Measurements from ENCODE around the gene DNAH6. TPM values are rescaled to one million over a fixed set of nuclear protein-coding genes. Genes with fewer than 3 reads are reported as not detected.

Gene DNAH6
- total and polyA plus RNA-seq, 2 of the 8 experiments (the other 6 are each of a cell fraction or from before 2014, with no cell fraction given), result 0.06 to 0.43 TPM

GRCh38 chr2:84732897-84733778 is 216.8 kb downstream of the DNAH6 start:
- 85% methylated on average over 6 of the region's 6 CpGs; no CpG with 5 or more reads in 1 of the 2 experiments for WGBS, 2 experiments (ENCODE audit: extremely low coverage in 1 of 2, insufficient coverage in 1 of 2, insufficient read length in 1 of 2, insufficient replicate concordance in 2 of 2, low coverage in 1 of 2, low lambda C conversion rate in 2 of 2, missing lambda C conversion rate in 1 of 2)

More at GRCh38 chr2:84732897-84733778, 216.8 kb downstream of the DNAH6 start:
- H2AFZ ChIP-seq (ENCODE audit: low read length), result no peak overlapping the region
- no peak overlapping the region for H3K23ac ChIP-seq (ENCODE audit: insufficient read length)
- no peak overlapping the region for H2BK20ac ChIP-seq (ENCODE audit: low read length)
- H4K20me1 ChIP-seq (replicated peaks in 1 of 2; ENCODE audit: control insufficient read depth in 1 of 2, insufficient read depth in 2 of 2, low read length in 2 of 2), result no peaks in the 10 kb centered on the region
- no peaks in the 10 kb centered on the region for H3K27me3 ChIP-seq (replicated peaks in 1 of 4; ENCODE audit: control insufficient read depth in 3 of 4, extremely low read depth in 1 of 4, insufficient read depth in 3 of 4, low read length in 3 of 4)
- no peak for TF ChIP-seq CTCF (IDR thresholded peaks at IDR 0.05; ENCODE audit: control extremely low read depth in 1 of 3, insufficient read depth in 1 of 3, low read depth in 1 of 3, low read length in 3 of 3)
- TF ChIP-seq KDM4A (IDR thresholded peaks at IDR 0.05; ENCODE audit: low read depth, low read length, severe bottlenecking), result no peak
- TF ChIP-seq YY1 (IDR thresholded peaks at IDR 0.05; ENCODE audit: low read depth, low read length), result no peak
- no peak for TF ChIP-seq JUN (IDR thresholded peaks at IDR 0.05; ENCODE audit: low read depth, low read length)
- TF ChIP-seq ZNF274 (IDR thresholded peaks at IDR 0.05; ENCODE audit: borderline replicate concordance, extremely low read depth, low read length), result no peak
- H3K4me1 ChIP-seq (replicated peaks in 1 of 4; ENCODE audit: control insufficient read depth in 3 of 4, insufficient read depth in 4 of 4, low read length in 3 of 4), result no peaks in the 10 kb centered on the region
- FAIRE-seq (no peak), DNase-seq (ENCODE audit: low read depth in 1 of 2, low spot score in 2 of 2) (no peak)
- H3K56ac ChIP-seq (replicated peaks; ENCODE audit: insufficient read length, low read depth, low read length), result no peak overlapping the region
- H3K4ac ChIP-seq (replicated peaks; ENCODE audit: insufficient read length, low read depth, low read length), result no peak overlapping the region
- H2BK120ac ChIP-seq (replicated peaks; ENCODE audit: low read depth, low read length), result no peak overlapping the region
- no peak overlapping the region for H4K91ac ChIP-seq (replicated peaks; ENCODE audit: insufficient read length, low read length)
- no peak overlapping the region for H3K18ac ChIP-seq (ENCODE audit: extremely low read depth, low read length)
- H2BK5ac ChIP-seq (ENCODE audit: low read depth, low read length), result no peak overlapping the region
- H3K79me1 ChIP-seq (ENCODE audit: low read depth, low read length), result no peaks in the 10 kb centered on the region
- H2BK15ac ChIP-seq (ENCODE audit: low read length), result no peak overlapping the region
- H3K4me3 ChIP-seq (ENCODE audit: extremely low read depth in 1 of 4, insufficient read depth in 2 of 4, low read depth in 3 of 4, low read length in 4 of 4), result no peak overlapping the region
- CTCF ChIA-PET (ENCODE audit: partially characterized antibody), result interaction anchor here (0.6 to 3.7 kb wide), 4 partner anchors 8 to 155 kb away, joined by 3 to 23 read pairs (median 6); no protein-coding TSS in a partner anchor
- no peaks in the 10 kb centered on the region for H3K23me2 ChIP-seq (ENCODE audit: low read depth, low read length)
- no peak overlapping the region for H3K4me2 ChIP-seq (ENCODE audit: insufficient read depth in 1 of 2, low read depth in 2 of 2, low read length in 2 of 2)
- no peak overlapping the region for H3K14ac ChIP-seq (ENCODE audit: insufficient read length)
- no peaks in the 10 kb centered on the region for H3K79me2 ChIP-seq (ENCODE audit: control insufficient read depth in 1 of 2, insufficient read depth in 2 of 2, low read length in 2 of 2)
- H3K36me3 ChIP-seq (ENCODE audit: control insufficient read depth in 2 of 4, insufficient read depth in 4 of 4, low read length in 3 of 4), result no peaks in the 10 kb centered on the region
- no peaks in the 10 kb centered on the region for H3K9me3 ChIP-seq (ENCODE audit: insufficient read depth in 2 of 2, low read depth in 1 of 2, low read length in 1 of 2)
- H4K5ac ChIP-seq (ENCODE audit: insufficient read length, low read depth, low read length), result no peak overlapping the region
- POLR2A ChIA-PET (ENCODE audit: partially characterized antibody), result no interaction called here
- no peak overlapping the region for H2BK12ac ChIP-seq (ENCODE audit: low read depth, low read length)
- no peak overlapping the region for H2AK5ac ChIP-seq (ENCODE audit: low read depth, low read length)
- no peak overlapping the region for H3K27ac ChIP-seq (ENCODE audit: low read depth, low read length)
- H4K8ac ChIP-seq (ENCODE audit: extremely low read depth, insufficient read depth, low read length), result no peak overlapping the region
- H3K9ac ChIP-seq (replicated peaks in 1 of 4; ENCODE audit: extremely low read depth in 1 of 4, low read depth in 3 of 4, low read length in 3 of 4), result no peak overlapping the region
